ENCODE measurements around the gene AHCYL2. TPM values are rescaled to one million over a fixed set of nuclear protein-coding genes. Genes with fewer than 3 reads are reported as not detected.

The AHCYL2 gene
- total and polyA plus RNA-seq, 9 donors: 8.7 to 25.8 (median 17.2) TPM

DNA sequence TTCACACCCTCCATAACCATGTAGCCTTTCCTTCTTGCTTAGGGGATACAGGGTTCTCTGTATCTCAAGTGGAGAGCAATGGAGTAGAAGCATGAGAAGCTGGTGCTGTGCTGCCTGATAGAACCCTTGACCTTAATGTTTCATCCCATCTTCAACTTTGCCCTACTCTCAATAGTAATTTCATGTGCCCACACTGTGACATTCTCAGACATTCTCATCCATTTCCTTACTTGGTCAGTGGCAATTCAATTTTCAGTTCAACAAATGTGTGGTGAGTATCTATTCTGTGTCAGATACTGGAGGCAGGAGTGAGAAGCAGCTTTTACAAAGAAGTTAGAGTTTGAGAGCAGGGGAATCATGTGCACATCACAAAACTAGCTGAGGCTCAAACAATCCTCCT lies 225.5 kb downstream of the AHCYL2 start:
- Histone ChIP-seq H3K36me3 (no peaks in the 10 kb centered on the region), H3K27me3 (no peaks in the 10 kb centered on the region), H3K4me3 (no peak overlapping the region), H3K4me1 (ENCODE audit: insufficient read depth) (no peaks in the 10 kb centered on the region), H3K27ac (no peak overlapping the region), H3K9me3 (no peaks in the 10 kb centered on the region)
- no peak for DNase-seq
- intact Hi-C loops (cut with DNase I): loop anchor here in 1 of 4 donors (10.0 kb wide), 1 partner anchor 75 kb away; no protein-coding TSS in a partner anchor
- TF ChIP-seq EP300 (IDR thresholded peaks at IDR 0.05) (no peak), POLR2A (IDR thresholded peaks at IDR 0.05) (no peak)
- TF ChIP-seq, protein P1, sequence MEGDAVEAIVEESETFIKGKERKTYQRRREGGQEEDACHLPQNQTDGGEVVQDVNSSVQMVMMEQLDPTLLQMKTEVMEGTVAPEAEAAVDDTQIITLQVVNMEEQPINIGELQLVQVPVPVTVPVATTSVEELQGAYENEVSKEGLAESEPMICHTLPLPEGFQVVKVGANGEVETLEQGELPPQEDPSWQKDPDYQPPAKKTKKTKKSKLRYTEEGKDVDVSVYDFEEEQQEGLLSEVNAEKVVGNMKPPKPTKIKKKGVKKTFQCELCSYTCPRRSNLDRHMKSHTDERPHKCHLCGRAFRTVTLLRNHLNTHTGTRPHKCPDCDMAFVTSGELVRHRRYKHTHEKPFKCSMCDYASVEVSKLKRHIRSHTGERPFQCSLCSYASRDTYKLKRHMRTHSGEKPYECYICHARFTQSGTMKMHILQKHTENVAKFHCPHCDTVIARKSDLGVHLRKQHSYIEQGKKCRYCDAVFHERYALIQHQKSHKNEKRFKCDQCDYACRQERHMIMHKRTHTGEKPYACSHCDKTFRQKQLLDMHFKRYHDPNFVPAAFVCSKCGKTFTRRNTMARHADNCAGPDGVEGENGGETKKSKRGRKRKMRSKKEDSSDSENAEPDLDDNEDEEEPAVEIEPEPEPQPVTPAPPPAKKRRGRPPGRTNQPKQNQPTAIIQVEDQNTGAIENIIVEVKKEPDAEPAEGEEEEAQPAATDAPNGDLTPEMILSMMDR (IDR thresholded peaks at IDR 0.05): no peak

- Histone ChIP-seq H3K9me3 (no peaks in the 10 kb centered on the region), H3K4me1 (ENCODE audit: insufficient read depth) (no peaks in the 10 kb centered on the region), H3K27me3 (no peaks in the 10 kb centered on the region), H3K27ac (no peak overlapping the region), H3K4me3 (no peak overlapping the region), H3K36me3 (no peaks in the 10 kb centered on the region)
- 89 to 93% (median 92%) methylated on average over 2 of the region's 2 CpGs for WGBS, 3 donors
- intact Hi-C loops (cut with DNase I): loop anchor here in 1 of 4 donors (10.0 kb wide), 1 partner anchor 78 kb away; no protein-coding TSS in a partner anchor
- TF ChIP-seq, protein P1 (IDR thresholded peaks at IDR 0.05): no peak
- TF ChIP-seq EP300 (IDR thresholded peaks at IDR 0.05): no peak
- no peak for TF ChIP-seq POLR2A (IDR thresholded peaks at IDR 0.05)
- no peak for DNase-seq
Measured at GRCh38 chr7:129452589-129453231, 227.9 kb downstream of the AHCYL2 start.

GRCh38 chr7:129453510-129454248 lies 228.8 kb downstream of the AHCYL2 start:
- DNase-seq: no peak
- 89 to 100% (median 93%) methylated on average over 1 of the region's 1 CpG for WGBS, 3 donors
- Histone ChIP-seq H3K36me3 (no peaks in the 10 kb centered on the region), H3K27ac (no peak overlapping the region), H3K4me1 (ENCODE audit: insufficient read depth) (no peaks in the 10 kb centered on the region), H3K4me3 (no peak overlapping the region), H3K27me3 (no peaks in the 10 kb centered on the region), H3K9me3 (no peaks in the 10 kb centered on the region)
- TF ChIP-seq, protein P1 (IDR thresholded peaks at IDR 0.05): no peak
- TF ChIP-seq POLR2A (IDR thresholded peaks at IDR 0.05): no peak
- no peak for TF ChIP-seq EP300 (IDR thresholded peaks at IDR 0.05)
- intact Hi-C loops (cut with DNase I): loop anchor here in 1 of 4 donors (10.0 kb wide), 1 partner anchor 79 kb away; no protein-coding TSS in a partner anchor

DNA sequence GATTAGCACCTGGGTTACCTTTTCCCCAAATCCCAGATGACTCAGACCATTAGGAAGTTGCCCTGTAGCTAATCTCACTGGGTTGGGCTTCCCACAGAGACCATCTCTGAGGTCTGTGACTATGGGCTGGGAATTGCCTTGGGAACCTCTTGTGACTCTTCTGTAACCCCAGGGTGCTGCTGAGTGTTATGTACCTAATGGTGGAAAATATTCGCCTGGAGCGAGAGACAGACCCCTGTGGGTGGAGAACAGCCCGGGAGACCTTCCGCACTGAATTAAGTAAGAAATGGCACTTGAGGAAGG lies 229.4 kb downstream of the AHCYL2 start:
- no peaks in the 10 kb centered on the region for H3K27me3 ChIP-seq
- H3K4me1 ChIP-seq (ENCODE audit: insufficient read depth): no peaks in the 10 kb centered on the region
- intact Hi-C loops (cut with DNase I): loop anchor here in 1 of 4 donors (10.0 kb wide), 1 partner anchor 79 kb away; no protein-coding TSS in a partner anchor
- no peaks in the 10 kb centered on the region for H3K9me3 ChIP-seq
- no peak overlapping the region for H3K27ac ChIP-seq
- WGBS, 3 donors: 87 to 92% (median 88%) methylated on average over 4 of the region's 4 CpGs
- TF ChIP-seq POLR2A (IDR thresholded peaks at IDR 0.05) (no peak), EP300 (IDR thresholded peaks at IDR 0.05) (no peak)
- TF ChIP-seq, protein P1 (IDR thresholded peaks at IDR 0.05): no peak
- no peaks in the 10 kb centered on the region for H3K36me3 ChIP-seq
- no peak overlapping the region for H3K4me3 ChIP-seq
- no peak for DNase-seq

Data from ovary (tissue), 9 donors.